ENCODE results near the gene CEP70.
A peak's percentile ranks its signal among the peaks of the same experiment; 100 is the strongest.
"Not testable (repeated sequence)": the region's sequence is repeated elsewhere in the genome, so short reads cannot be mapped to it uniquely, and the experiment has no call there.

CEP70 gene

GRCh38 chr3:138594150-138594934 lies at the start of gene CEP70:
TSS of gene CEP70 (minus strand) at chr3:138594260. CDS start at chr3:138572927, 21,333 bp downstream.
- Mint-ChIP-seq H3K4me3 (peak within 1 kb of the TSS; percentile 93), H3K36me3 (ENCODE audit: low read depth) (peaks cover 1% of the 10 kb centered on the region), H3K4me1 (ENCODE audit: low read depth) (peaks cover 15% of the 10 kb centered on the region), H3K9me3 (peaks cover 7% of the 10 kb centered on the region), H3K27me3 (ENCODE audit: low read depth) (no peaks in the 10 kb centered on the region), H3K27ac (peak within 1 kb of the TSS; percentile 95)
- DNase-seq (ENCODE audit: low spot score) = peak; percentile 87

DNA sequence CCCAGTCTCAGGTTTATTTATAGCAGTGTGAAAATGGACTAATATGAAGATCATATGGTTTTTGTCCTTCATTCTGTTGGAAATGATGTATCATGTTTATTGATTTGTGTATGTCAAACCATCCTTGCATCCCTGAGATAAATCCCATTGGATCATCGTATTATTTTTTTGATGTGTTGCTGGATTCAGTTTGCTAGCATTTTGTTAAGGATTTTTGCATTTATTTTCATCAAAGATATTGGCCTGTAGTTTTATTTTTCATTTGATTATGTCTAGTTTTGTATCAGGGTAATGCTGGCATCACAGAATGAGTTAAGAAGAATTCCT lies 48.8 kb upstream of the CEP70 start:
- no peak for DNase-seq (ENCODE audit: low spot score)
- H3K27me3 Mint-ChIP-seq (ENCODE audit: low read depth) = no peaks in the 10 kb centered on the region
- no peak overlapping the region for H3K4me3 Mint-ChIP-seq
- H3K36me3 Mint-ChIP-seq (ENCODE audit: low read depth) = peaks cover 8% of the 10 kb centered on the region
- H3K4me1 Mint-ChIP-seq (ENCODE audit: low read depth) = no peaks in the 10 kb centered on the region
- no peak overlapping the region for H3K27ac Mint-ChIP-seq
- peaks cover 39% of the 10 kb centered on the region for H3K9me3 Mint-ChIP-seq

GRCh38 chr3:138642226-138642926 lies 48.3 kb upstream of the CEP70 start:
- no peak for DNase-seq (ENCODE audit: low spot score)
- Mint-ChIP-seq H3K27me3 (ENCODE audit: low read depth) (no peaks in the 10 kb centered on the region), H3K4me1 (ENCODE audit: low read depth) (no peaks in the 10 kb centered on the region), H3K4me3 (no peak overlapping the region), H3K9me3 (peaks cover 35% of the 10 kb centered on the region), H3K27ac (no peak overlapping the region), H3K36me3 (ENCODE audit: low read depth) (peaks cover 5% of the 10 kb centered on the region)

DNA sequence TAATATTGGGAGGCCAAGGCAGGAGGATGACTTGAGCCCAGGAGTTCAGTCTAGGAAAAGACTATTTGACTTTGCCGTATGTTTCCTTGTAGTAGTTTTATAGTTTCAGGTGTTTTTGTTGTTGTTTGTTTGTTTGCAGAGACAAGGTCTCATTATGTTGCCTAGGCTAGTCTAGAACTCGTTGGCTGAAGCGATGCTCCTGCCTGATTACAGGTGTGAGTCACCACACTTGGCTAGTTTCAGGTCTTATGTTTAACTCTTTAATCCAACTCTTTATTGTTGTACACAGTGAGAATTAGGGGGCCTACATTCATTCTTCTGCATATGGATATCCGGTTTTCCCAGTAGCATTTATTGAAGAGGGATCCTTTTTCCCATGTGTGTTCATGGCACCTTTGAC lies 46.5 kb upstream of the CEP70 start:
- Mint-ChIP-seq H3K4me1 (ENCODE audit: low read depth) (no peaks in the 10 kb centered on the region), H3K4me3 (no peak overlapping the region), H3K36me3 (ENCODE audit: low read depth) (no peaks in the 10 kb centered on the region), H3K27me3 (ENCODE audit: low read depth) (no peaks in the 10 kb centered on the region), H3K27ac (no peak overlapping the region), H3K9me3 (peaks cover 23% of the 10 kb centered on the region)
- DNase-seq (ENCODE audit: low spot score) = no peak

DNA sequence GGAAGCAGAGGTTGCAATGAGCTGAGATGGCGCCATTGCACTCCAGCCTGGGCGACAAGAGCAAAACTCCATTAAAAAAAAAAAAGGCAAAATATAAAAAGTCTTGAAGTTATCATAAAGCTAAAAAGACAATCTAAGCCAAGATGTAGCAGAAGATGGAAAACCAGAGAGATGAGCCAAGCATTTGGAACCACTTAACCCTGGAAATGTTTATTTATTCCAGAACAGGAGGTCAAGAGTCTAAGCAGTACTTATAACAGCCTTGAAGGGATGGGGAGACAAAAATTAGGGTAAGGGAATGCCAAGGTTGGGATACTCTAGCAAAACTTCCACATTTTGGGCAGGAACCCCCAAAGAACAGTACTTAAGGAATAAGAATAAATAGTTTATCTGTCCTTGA lies 44.6 kb upstream of the CEP70 start:
- Mint-ChIP-seq H3K4me1 (ENCODE audit: low read depth) (no peaks in the 10 kb centered on the region), H3K4me3 (no peak overlapping the region), H3K27ac (no peak overlapping the region), H3K9me3 (peaks cover 11% of the 10 kb centered on the region), H3K36me3 (ENCODE audit: low read depth) (no peaks in the 10 kb centered on the region), H3K27me3 (ENCODE audit: low read depth) (no peaks in the 10 kb centered on the region)
- DNase-seq (ENCODE audit: low spot score) = no peak

GRCh38 chr3:138629526-138629925 lies 35.5 kb upstream of the CEP70 start:
- no peak for DNase-seq (ENCODE audit: low spot score)
- no peak overlapping the region for H3K4me3 Mint-ChIP-seq
- no peaks in the 10 kb centered on the region for H3K9me3 Mint-ChIP-seq
- no peaks in the 10 kb centered on the region for H3K36me3 Mint-ChIP-seq (ENCODE audit: low read depth)
- H3K27me3 Mint-ChIP-seq (ENCODE audit: low read depth) = no peaks in the 10 kb centered on the region
- no peaks in the 10 kb centered on the region for H3K4me1 Mint-ChIP-seq (ENCODE audit: low read depth)
- no peak overlapping the region for H3K27ac Mint-ChIP-seq

DNA sequence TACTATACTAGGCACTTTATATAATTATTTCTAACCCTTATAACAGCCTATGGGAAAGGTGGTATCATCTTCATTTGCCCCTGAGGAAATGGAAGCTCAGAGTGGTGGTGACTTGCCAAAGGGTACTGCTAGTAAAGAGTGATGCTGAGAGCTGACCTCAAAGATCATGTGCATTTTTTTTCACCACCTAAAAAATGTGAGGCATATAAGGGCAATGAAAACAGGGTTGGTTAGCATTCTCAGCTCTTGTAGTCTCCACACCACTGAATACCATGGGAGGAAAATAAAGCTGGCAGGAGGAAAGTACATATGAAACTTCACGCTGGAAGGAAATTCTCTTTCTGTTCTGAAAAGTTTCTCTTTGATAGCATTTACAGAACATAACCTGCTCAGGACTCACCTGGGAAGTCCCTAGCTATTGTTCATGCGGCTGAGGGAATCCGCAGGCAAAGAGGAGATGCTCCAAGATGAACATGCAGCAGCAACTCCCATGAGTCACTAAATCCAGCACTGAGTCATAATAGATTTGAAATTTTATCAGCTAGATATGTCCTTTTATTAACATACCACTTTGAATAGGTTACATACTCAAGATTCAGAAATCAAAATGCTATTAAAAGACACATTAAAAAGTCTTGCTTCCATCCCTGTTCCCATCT lies 31.8 kb upstream of the CEP70 start:
- no peak overlapping the region for H3K4me3 Mint-ChIP-seq
- H3K4me1 Mint-ChIP-seq (ENCODE audit: low read depth) = no peaks in the 10 kb centered on the region
- H3K36me3 Mint-ChIP-seq (ENCODE audit: low read depth) = no peaks in the 10 kb centered on the region
- no peak for DNase-seq (ENCODE audit: low spot score)
- no peak overlapping the region for H3K27ac Mint-ChIP-seq
- no peaks in the 10 kb centered on the region for H3K9me3 Mint-ChIP-seq
- H3K27me3 Mint-ChIP-seq (ENCODE audit: low read depth) = peaks cover 2% of the 10 kb centered on the region

DNA sequence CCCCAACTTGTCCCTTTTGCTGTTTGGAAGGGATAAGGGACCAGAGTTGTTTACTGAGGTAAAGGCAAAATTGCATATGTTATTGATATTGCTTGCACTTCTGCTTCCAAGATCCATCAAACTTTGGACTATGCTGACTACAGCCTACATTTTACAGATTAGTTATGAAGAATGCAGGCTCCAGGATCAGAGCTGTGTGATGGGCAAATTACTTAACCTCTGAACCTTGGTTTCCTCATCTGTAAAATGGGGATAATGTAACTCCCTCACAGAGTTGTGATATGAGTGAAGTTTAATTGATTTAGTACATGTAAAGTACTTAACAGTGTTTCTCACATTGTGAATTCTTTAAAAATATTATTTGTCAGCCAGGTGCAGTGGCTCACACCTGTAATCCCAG lies 30.5 kb upstream of the CEP70 start:
- H3K9me3 Mint-ChIP-seq = no peaks in the 10 kb centered on the region
- no peaks in the 10 kb centered on the region for H3K4me1 Mint-ChIP-seq (ENCODE audit: low read depth)
- no peak overlapping the region for H3K4me3 Mint-ChIP-seq
- no peak for DNase-seq (ENCODE audit: low spot score)
- no peaks in the 10 kb centered on the region for H3K36me3 Mint-ChIP-seq (ENCODE audit: low read depth)
- no peak overlapping the region for H3K27ac Mint-ChIP-seq
- peaks cover 6% of the 10 kb centered on the region for H3K27me3 Mint-ChIP-seq (ENCODE audit: low read depth)

GRCh38 chr3:138620431-138620830 lies 26.4 kb upstream of the CEP70 start:
- H3K36me3 Mint-ChIP-seq (ENCODE audit: low read depth) = no peaks in the 10 kb centered on the region
- no peaks in the 10 kb centered on the region for H3K9me3 Mint-ChIP-seq
- peaks cover 19% of the 10 kb centered on the region for H3K27me3 Mint-ChIP-seq (ENCODE audit: low read depth)
- no peak overlapping the region for H3K27ac Mint-ChIP-seq
- H3K4me1 Mint-ChIP-seq (ENCODE audit: low read depth) = no peaks in the 10 kb centered on the region
- no peak overlapping the region for H3K4me3 Mint-ChIP-seq
- no peak for DNase-seq (ENCODE audit: low spot score)

GRCh38 chr3:138615462-138615861 lies 21.4 kb upstream of the CEP70 start:
- peaks cover 20% of the 10 kb centered on the region for H3K27me3 Mint-ChIP-seq (ENCODE audit: low read depth)
- no peak for DNase-seq (ENCODE audit: low spot score)
- H3K4me3 Mint-ChIP-seq = no peak overlapping the region
- no peak overlapping the region for H3K27ac Mint-ChIP-seq
- peaks cover 3% of the 10 kb centered on the region for H3K4me1 Mint-ChIP-seq (ENCODE audit: low read depth)
- no peaks in the 10 kb centered on the region for H3K9me3 Mint-ChIP-seq
- H3K36me3 Mint-ChIP-seq (ENCODE audit: low read depth) = no peaks in the 10 kb centered on the region

GRCh38 chr3:138609898-138610266 lies 15.8 kb upstream of the CEP70 start:
- Mint-ChIP-seq H3K27me3 (ENCODE audit: low read depth) (peaks cover 4% of the 10 kb centered on the region), H3K4me3 (peak overlapping the region; percentile 83), H3K36me3 (ENCODE audit: low read depth) (no peaks in the 10 kb centered on the region), H3K4me1 (ENCODE audit: low read depth) (peaks cover 14% of the 10 kb centered on the region), H3K27ac (peak overlapping the region; percentile 89), H3K9me3 (no peaks in the 10 kb centered on the region)
- no peak for DNase-seq (ENCODE audit: low spot score)

- Mint-ChIP-seq H3K36me3 (ENCODE audit: low read depth) (no peaks in the 10 kb centered on the region), H3K4me3 (peak within 1 kb of the TSS; percentile 83), H3K9me3 (peaks cover 6% of the 10 kb centered on the region), H3K27ac (peak within 1 kb of the TSS; percentile 89), H3K27me3 (ENCODE audit: low read depth) (peaks cover 4% of the 10 kb centered on the region), H3K4me1 (ENCODE audit: low read depth) (peaks cover 14% of the 10 kb centered on the region)
- DNase-seq (ENCODE audit: low spot score) = peak; percentile 56
Observed at GRCh38 chr3:138608322-138609135, 14.5 kb upstream of the CEP70 start, which contains the start of gene FAIM. TSS of gene FAIM (plus strand) at chr3:138608771. CDS start at chr3:138619727, 10,956 bp downstream.

- not testable (repeated sequence) for H3K27ac Mint-ChIP-seq; H3K4me3 Mint-ChIP-seq; H3K4me1 Mint-ChIP-seq (ENCODE audit: low read depth); H3K36me3 Mint-ChIP-seq (ENCODE audit: low read depth); DNase-seq (ENCODE audit: low spot score); H3K27me3 Mint-ChIP-seq (ENCODE audit: low read depth); H3K9me3 Mint-ChIP-seq
Observed at GRCh38 chr3:138604106-138604595, 10.1 kb upstream of the CEP70 start.

All from T-helper 2 cell treated with Interferon-gamma antibody and Interleukin-4, amounts not matched to agents 5 μg/mL and 100 μg/mL, for 36 hours (primary cell).